NB4 (cell line): ENCODE results near the gene OLFM1.

Source experiments
- DNase-seq: peaks from one replicate; pipeline ENCODE4 v3.0.0; 2010; ENCODE audit warnings: low read depth
- H3K4me3 ChIP-seq: one replicate; pipeline ENCODE4 v1.5.1; 2011; ENCODE audit warnings: mild to moderate bottlenecking, low read depth, low read length, moderate library complexity
- MYC ChIP-seq: IDR thresholded peaks from 2 replicates; pipeline ENCODE4 v1.6.1; 2011; ENCODE audit warnings: low read depth, low read length
- POLR2A ChIP-seq: IDR thresholded peaks from 2 replicates; pipeline ENCODE4 v1.6.1; 2011; ENCODE audit warnings: mild to moderate bottlenecking; ENCODE audit not compliant: insufficient read length; ENCODE audit errors: extremely low read depth
- TF ChIP-seq, protein P1 (sequence below): IDR thresholded peaks from 2 replicates; pipeline ENCODE4 v1.6.1; 2011; ENCODE audit warnings: low read depth, low read length
- TF ChIP-seq, protein P2 (sequence below): IDR thresholded peaks from one replicate; pipeline ENCODE4 v1.5.1; 2012; ENCODE audit warnings: low read depth, low read length

The OLFM1 gene

DNA sequence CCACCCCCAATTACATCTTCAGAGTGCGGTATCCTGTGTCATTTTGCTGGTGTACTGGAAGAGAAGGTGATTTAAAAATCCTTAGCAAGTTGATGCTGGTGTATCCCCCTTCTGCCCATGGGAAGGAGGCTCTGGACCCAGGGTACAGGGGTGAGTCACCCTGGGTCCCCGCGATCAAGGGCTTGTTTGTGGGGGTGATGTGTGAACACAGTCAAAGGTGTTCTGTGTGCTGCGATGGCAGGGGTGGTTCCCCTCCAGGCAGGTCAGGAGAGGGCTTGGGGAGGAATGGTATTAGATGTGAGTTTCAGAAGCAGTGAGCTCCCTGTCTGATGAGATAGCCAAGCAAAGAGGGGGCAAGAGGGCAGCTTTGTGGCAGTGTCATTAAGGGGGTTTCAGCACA, 28.9 kb downstream of the OLFM1 start:
- TF ChIP-seq MYC (no peak), POLR2A (no peak)
- TF ChIP-seq, protein P1, sequence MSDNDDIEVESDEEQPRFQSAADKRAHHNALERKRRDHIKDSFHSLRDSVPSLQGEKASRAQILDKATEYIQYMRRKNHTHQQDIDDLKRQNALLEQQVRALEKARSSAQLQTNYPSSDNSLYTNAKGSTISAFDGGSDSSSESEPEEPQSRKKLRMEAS: no peak
- TF ChIP-seq, protein P2, sequence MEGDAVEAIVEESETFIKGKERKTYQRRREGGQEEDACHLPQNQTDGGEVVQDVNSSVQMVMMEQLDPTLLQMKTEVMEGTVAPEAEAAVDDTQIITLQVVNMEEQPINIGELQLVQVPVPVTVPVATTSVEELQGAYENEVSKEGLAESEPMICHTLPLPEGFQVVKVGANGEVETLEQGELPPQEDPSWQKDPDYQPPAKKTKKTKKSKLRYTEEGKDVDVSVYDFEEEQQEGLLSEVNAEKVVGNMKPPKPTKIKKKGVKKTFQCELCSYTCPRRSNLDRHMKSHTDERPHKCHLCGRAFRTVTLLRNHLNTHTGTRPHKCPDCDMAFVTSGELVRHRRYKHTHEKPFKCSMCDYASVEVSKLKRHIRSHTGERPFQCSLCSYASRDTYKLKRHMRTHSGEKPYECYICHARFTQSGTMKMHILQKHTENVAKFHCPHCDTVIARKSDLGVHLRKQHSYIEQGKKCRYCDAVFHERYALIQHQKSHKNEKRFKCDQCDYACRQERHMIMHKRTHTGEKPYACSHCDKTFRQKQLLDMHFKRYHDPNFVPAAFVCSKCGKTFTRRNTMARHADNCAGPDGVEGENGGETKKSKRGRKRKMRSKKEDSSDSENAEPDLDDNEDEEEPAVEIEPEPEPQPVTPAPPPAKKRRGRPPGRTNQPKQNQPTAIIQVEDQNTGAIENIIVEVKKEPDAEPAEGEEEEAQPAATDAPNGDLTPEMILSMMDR: no peak
- no peak for DNase-seq
- no peak overlapping the region for H3K4me3 ChIP-seq

DNA sequence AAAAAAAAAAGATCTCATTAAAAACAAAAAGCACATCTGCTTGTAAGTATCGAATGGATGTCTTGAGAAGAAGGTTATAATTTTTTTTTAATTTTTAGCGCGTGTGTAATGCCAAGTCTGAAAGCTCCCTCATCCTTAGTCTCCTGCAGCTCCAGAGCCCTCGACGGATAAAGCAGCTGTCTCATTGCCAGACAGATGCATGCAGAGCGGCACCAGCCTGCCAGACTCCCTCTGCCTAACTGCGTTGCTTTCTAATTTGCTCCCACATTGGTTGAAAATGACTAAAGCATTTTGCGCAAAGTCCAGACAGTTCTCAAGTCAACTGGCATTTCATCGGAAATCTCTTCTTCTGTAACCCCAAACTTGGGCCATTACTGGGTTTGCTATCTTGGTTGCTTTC, 29.4 kb downstream of the OLFM1 start:
- H3K4me3 ChIP-seq: no peak overlapping the region
- TF ChIP-seq, protein P1: no peak
- TF ChIP-seq MYC (no peak), POLR2A (no peak)
- TF ChIP-seq, protein P2: no peak
- no peak for DNase-seq

DNA sequence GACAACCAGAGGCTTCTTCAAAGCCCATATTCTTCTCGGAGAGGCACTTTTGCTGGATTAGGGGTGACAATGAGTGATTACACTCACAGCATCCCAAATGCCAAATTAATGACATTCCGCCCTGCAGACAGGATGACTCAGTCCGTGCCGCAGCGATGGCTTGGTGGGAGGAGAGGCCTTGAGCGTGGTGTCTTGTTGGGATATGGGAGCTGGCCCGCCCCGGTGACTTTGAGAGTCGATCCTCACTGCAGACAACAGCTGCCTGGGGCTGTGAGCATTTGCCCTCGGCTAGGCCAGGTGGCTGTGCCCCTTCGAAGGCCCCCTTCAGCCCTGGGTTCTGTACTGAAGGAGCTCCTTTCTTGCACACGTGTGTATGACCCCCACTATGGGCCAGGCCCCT, 29.8 kb downstream of the OLFM1 start:
- H3K4me3 ChIP-seq: no peak overlapping the region
- no peak for DNase-seq
- TF ChIP-seq, protein P2: no peak
- TF ChIP-seq, protein P1: no peak
- TF ChIP-seq POLR2A (no peak), MYC (no peak)

GRCh38 chr9:135119496-135120064, 32.1 kb downstream of the OLFM1 start:
- TF ChIP-seq MYC: no peak
- no peak for TF ChIP-seq POLR2A
- TF ChIP-seq, protein P1: no peak
- TF ChIP-seq, protein P2: no peak
- no peak overlapping the region for H3K4me3 ChIP-seq
- DNase-seq: no peak

DNA sequence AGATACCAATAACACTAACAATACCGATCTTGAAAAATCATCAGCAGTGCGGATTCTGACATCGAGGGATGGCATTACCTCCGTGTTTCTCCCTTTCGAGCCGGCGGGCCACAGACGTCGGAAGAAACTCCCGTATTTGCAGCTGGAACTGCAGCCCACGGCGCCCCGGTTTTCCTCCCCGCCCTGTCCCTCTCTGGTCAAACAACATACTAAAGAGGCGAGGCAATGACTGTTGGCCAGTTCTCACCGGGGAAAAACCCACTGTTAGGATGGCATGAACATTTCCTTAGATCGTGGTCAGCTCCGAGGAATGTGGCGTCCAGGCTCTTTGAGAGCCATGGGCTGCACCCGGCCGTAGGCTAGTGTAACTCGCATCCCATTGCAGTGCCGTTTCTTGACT, 32.8 kb downstream of the OLFM1 start:
- H3K4me3 ChIP-seq: no peak overlapping the region
- no peak for DNase-seq
- TF ChIP-seq, protein P2: no peak
- no peak for TF ChIP-seq MYC
- TF ChIP-seq, protein P1: no peak
- no peak for TF ChIP-seq POLR2A

- H3K4me3 ChIP-seq: no peak overlapping the region
- no peak for DNase-seq
- no peak for TF ChIP-seq MYC
- no peak for TF ChIP-seq POLR2A
- TF ChIP-seq, protein P1: no peak
- TF ChIP-seq, protein P2: no peak
These were observed 34.8 kb downstream of the OLFM1 start for GRCh38 chr9:135122316-135122715.
